ENCODE data around the gene DEFB128.

DEFB128 gene

GRCh38 chr20:142290-142689 lies 47.2 kb downstream of the DEFB128 start, which contains the start of gene DEFB126:
DEFB126 (plus strand) TSS chr20:142590; CDS start chr20:142629, 39 bp downstream.
- H3K4me3 ChIP-seq (ENCODE audit: low read depth, low read length): no peak within 1 kb of the TSS
- DNase-seq (ENCODE audit: low read depth): no peak
- TF ChIP-seq MAX (IDR thresholded peaks at IDR 0.05; ENCODE audit: low read depth, low read length): no peak
- TF ChIP-seq POLR2A (IDR thresholded peaks at IDR 0.05; ENCODE audit: extremely low read depth, insufficient read length): no peak
- TF ChIP-seq CTCF (IDR thresholded peaks at IDR 0.05; ENCODE audit: low read depth, low read length): no peak
- no peak for TF ChIP-seq MYC (IDR thresholded peaks at IDR 0.05; ENCODE audit: low read depth, low read length)
